ENCODE measurements around the gene R3HDM2. TPM values are rescaled to one million over a fixed set of nuclear protein-coding genes. Genes with fewer than 3 reads are reported as not detected.

Gene R3HDM2
- total and polyA plus RNA-seq, 2 of the 13 experiments (the other 11 are each of a cell fraction or from before 2014, with no cell fraction given), result 11.1 to 23.5 TPM

DNA sequence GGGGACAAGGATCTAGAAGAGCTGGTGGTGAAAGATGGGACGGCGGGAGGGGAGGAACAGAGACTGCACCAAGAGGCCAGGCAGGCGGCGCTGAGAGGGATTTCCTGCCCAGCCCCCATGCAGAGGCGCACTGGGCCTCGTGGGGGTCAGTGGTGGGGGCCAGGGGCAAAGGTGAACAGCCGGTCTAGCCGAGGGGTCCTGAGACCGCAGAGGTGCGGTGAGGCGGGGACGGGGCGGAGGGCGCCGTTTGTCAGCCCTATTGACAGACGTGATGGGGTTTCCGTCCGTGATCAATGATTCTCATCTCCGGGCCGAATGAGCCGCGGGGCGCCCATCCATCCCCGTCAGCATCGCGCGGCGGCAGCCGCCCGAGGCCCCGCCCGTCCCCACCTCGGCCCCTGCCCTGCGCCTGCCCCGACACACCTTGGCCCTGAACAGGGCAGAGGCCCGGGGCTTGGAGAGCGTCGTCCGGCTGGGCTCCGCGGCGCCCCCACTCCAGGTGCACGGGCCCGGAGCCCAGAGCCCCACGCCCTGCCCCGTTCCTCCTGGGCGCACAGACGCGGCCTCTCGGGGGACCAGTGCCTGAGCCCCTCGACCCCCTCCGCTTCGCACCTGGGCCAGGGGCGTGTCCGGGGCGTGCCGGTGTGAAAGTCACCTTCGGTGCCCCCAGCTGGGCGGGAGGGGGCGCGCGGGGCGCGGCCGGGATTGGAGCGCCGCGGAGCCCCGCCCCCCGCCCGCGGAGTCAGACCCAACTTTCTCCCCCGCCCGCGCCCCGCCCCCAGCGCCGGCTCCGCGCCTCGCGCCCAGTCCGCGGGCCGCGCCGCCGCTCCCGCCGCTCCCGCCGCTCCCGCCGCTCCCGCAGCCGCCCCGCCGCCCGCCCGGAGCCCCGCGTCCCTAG, 214.6 kb downstream of the R3HDM2 start, which contains the start of gene NXPH4 (continued):
- TF ChIP-seq, protein P1, sequence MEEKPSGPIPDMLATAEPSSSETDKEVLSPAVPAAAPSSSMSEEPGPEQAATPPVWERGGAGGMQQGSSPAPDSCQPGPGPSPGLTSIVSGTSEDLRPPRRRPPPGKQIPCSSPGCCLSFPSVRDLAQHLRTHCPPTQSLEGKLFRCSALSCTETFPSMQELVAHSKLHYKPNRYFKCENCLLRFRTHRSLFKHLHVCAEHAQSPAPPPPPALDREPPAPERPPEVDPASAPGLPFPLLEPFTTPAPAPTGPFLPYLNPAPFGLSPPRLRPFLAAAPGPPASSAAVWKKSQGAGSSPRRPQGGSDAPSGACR (CRISPR knock-in tag; IDR thresholded peaks at IDR 0.05), result no peak
- TF ChIP-seq ZNF468 (CRISPR knock-in tag; IDR thresholded peaks at IDR 0.05), result no peak
- TF ChIP-seq, protein P2, sequence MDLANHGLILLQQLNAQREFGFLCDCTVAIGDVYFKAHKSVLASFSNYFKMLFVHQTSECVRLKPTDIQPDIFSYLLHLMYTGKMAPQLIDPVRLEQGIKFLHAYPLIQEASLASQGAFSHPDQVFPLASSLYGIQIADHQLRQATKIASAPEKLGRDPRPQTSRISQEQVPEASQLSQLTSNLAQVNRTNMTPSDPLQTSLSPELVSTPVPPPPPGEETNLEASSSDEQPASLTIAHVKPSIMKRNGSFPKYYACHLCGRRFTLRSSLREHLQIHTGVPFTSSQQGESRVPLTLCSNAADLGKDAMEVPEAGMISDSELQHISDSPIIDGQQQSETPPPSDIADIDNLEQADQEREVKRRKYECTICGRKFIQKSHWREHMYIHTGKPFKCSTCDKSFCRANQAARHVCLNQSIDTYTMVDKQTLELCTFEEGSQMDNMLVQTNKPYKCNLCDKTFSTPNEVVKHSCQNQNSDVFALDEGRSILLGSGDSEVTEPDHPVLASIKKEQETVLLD (CRISPR knock-in tag; IDR thresholded peaks at IDR 0.05; ENCODE audit: low read depth), result no peak
- TF ChIP-seq, protein P3, sequence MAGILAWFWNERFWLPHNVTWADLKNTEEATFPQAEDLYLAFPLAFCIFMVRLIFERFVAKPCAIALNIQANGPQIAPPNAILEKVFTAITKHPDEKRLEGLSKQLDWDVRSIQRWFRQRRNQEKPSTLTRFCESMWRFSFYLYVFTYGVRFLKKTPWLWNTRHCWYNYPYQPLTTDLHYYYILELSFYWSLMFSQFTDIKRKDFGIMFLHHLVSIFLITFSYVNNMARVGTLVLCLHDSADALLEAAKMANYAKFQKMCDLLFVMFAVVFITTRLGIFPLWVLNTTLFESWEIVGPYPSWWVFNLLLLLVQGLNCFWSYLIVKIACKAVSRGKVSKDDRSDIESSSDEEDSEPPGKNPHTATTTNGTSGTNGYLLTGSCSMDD (CRISPR knock-in tag; IDR thresholded peaks at IDR 0.05), result no peak
- no peak for TF ChIP-seq ZBTB7A (CRISPR knock-in tag; IDR thresholded peaks at IDR 0.05)
- peak; percentile 94; the same call in 1 of the 2 replicates for TF ChIP-seq EZH2 (conservative IDR thresholded peaks at IDR 0.05; ENCODE audit: low read depth, low read length)
- TF ChIP-seq, protein P4, sequence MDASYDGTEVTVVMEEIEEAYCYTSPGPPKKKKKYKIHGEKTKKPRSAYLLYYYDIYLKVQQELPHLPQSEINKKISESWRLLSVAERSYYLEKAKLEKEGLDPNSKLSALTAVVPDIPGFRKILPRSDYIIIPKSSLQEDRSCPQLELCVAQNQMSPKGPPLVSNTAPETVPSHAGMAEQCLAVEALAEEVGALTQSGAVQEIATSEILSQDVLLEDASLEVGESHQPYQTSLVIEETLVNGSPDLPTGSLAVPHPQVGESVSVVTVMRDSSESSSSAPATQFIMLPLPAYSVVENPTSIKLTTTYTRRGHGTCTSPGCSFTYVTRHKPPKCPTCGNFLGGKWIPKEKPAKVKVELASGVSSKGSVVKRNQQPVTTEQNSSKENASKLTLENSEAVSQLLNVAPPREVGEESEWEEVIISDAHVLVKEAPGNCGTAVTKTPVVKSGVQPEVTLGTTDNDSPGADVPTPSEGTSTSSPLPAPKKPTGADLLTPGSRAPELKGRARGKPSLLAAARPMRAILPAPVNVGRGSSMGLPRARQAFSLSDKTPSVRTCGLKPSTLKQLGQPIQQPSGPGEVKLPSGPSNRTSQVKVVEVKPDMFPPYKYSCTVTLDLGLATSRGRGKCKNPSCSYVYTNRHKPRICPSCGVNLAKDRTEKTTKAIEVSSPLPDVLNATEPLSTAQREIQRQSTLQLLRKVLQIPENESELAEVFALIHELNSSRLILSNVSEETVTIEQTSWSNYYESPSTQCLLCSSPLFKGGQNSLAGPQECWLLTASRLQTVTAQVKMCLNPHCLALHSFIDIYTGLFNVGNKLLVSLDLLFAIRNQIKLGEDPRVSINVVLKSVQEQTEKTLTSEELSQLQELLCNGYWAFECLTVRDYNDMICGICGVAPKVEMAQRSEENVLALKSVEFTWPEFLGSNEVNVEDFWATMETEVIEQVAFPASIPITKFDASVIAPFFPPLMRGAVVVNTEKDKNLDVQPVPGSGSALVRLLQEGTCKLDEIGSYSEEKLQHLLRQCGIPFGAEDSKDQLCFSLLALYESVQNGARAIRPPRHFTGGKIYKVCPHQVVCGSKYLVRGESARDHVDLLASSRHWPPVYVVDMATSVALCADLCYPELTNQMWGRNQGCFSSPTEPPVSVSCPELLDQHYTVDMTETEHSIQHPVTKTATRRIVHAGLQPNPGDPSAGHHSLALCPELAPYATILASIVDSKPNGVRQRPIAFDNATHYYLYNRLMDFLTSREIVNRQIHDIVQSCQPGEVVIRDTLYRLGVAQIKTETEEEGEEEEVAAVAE (CRISPR knock-in tag; IDR thresholded peaks at IDR 0.05; ENCODE audit: borderline replicate concordance), result no peak
- TF ChIP-seq KLF12 (CRISPR knock-in tag; IDR thresholded peaks at IDR 0.05; ENCODE audit: borderline replicate concordance), result 0 out of 2 replicates have a peak, but pooled peaks have one; percentile 26
- TF ChIP-seq MTF1 (CRISPR knock-in tag; IDR thresholded peaks at IDR 0.05), result no peak
- TF ChIP-seq, protein P5, sequence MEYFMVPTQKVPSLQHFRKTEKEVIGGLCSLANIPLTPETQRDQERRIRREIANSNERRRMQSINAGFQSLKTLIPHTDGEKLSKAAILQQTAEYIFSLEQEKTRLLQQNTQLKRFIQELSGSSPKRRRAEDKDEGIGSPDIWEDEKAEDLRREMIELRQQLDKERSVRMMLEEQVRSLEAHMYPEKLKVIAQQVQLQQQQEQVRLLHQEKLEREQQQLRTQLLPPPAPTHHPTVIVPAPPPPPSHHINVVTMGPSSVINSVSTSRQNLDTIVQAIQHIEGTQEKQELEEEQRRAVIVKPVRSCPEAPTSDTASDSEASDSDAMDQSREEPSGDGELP (IDR thresholded peaks at IDR 0.05; ENCODE audit: borderline replicate concordance, low read depth), result peak; percentile 7; the same call in 1 of the 2 replicates
- TF ChIP-seq ZNF883 (CRISPR knock-in tag; IDR thresholded peaks at IDR 0.05; ENCODE audit: not compliant biosample characterization), result no peak
- TF ChIP-seq KLF9 (CRISPR knock-in tag; IDR thresholded peaks at IDR 0.05; ENCODE audit: low read depth), result no peak
- no peak for TF ChIP-seq NCOR1 (IDR thresholded peaks at IDR 0.05; ENCODE audit: borderline replicate concordance, low read length)
- no peak for TF ChIP-seq ZFP82 (CRISPR knock-in tag; IDR thresholded peaks at IDR 0.05; ENCODE audit: borderline replicate concordance)
- TF ChIP-seq ZNF777 (CRISPR knock-in tag; IDR thresholded peaks at IDR 0.05), result peak; percentile 58
- TF ChIP-seq RAD51 (IDR thresholded peaks at IDR 0.05; ENCODE audit: borderline replicate concordance), result no peak
- no peak for TF ChIP-seq MED1 (CRISPR knock-in tag; IDR thresholded peaks at IDR 0.05)
- TF ChIP-seq TMF1 (CRISPR knock-in tag; IDR thresholded peaks at IDR 0.05; ENCODE audit: low read depth), result no peak
- TF ChIP-seq ZNF713 (CRISPR knock-in tag; IDR thresholded peaks at IDR 0.05), result no peak
- no peak for TF ChIP-seq KDM5A (IDR thresholded peaks at IDR 0.05; ENCODE audit: borderline replicate concordance, low read length)
- no peak for TF ChIP-seq SYNCRIP (IDR thresholded peaks at IDR 0.05; ENCODE audit: insufficient read depth, low read depth, low read length)
- no peak for TF ChIP-seq ONECUT2 (CRISPR knock-in tag; IDR thresholded peaks at IDR 0.05)
